Stimulated activated CD8-positive, alpha-beta memory T cell treated with anti-CD3 and anti-CD28 coated beads, Interleukin-12 subunit alpha, Interleukin-12 subunit beta, amount 100 ng/mL, for 4 hours (primary cell): Measurements from ENCODE around the gene RNF187.
"Not testable (repeated sequence)": the region's sequence is repeated elsewhere in the genome, so short reads cannot be mapped to it uniquely, and the experiment has no call there.

Experiments used
- DNase-seq: peaks from one replicate; pipeline ENCODE4 v3.0.0-alpha.2; 2020; ENCODE audit warnings: low read depth

The RNF187 gene

DNA sequence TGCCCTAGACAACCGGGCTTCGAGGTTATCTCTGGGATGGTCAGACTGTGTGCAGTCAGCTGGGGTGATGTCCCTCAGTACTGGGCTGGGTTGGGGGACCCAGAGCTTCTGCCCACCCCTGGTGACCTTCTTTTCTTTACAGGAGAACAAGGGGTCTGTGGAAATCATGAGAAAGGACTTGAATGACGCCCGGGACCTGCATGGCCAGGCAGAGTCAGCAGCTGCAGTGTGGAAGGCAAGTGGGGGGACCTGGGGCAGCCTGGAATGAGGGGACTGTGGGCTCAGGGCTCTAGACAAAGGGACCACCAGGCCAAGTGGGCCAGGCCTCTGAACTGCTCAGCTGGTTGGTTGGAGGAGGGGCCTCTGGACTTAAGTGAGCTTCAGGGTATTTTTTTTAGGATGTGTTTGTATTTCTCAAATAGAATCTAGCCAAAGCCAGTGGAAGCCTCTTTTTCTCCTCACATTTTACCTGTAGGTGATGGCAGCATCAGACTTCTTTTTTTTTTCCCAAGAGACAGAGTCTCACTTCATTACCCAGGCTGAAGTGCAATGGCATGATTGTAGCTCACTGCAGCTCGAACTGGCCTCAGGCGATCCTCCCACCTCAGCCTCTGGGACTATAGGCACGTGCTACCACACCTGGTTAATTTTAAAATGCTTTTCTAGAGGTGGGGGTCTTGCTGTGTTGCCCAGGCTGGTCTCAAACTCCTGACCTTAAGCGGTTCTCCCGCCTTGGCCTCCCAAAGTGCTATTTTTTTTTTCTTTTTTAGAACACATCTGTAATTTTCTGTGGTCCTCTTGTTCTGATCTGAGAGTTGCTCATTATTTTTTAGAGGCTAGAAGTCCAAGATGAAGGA lies 1.9 kb downstream of the RNF187 start:
- DNase-seq: no peak

DNA sequence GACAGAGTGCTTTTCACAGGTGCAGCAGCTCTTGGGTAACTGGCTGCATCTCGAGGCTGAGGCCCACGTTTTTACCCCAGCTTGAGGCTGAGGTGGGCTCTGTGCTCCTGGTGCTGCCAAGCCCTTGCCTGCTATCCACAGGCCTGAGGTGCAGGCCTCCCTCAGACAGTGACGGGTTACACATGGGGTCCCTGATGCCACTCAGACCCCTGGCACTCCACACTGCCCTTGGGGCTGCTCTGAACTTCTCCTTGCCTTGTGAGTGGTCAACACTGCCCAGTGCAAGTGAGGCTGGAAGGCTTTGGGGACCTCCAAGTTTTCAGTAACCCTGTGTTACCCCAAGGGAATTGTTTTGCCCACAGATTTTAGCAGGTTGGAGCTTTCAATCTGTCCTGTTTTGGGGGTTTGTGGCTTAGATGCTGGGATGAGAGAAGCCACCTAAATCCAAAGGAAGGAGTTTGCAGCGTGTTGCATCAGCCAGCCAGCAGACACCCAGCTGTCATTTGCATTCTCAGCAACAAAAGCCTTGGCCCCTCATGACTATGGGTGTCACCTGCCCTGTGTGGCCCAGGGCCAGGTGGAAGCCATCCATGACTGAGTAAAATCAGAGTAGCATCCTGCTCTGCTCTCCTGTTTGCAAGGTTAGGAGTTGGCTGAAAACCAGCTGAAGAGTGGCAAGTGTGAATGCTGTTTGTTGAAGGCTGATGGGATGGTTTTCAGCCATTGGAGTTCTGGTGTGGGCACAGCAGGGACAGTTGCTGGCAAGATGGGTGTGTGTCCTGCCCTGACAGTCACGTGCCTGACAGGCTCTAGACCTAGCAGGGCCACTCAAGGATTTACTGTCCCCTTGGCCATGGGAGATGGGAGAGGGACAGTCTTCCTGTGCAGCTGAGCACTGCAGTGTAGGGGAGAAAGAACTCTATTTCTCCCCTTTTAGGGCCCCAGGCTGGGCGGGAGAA lies 3.2 kb downstream of the RNF187 start:
- no peak for DNase-seq

DNA sequence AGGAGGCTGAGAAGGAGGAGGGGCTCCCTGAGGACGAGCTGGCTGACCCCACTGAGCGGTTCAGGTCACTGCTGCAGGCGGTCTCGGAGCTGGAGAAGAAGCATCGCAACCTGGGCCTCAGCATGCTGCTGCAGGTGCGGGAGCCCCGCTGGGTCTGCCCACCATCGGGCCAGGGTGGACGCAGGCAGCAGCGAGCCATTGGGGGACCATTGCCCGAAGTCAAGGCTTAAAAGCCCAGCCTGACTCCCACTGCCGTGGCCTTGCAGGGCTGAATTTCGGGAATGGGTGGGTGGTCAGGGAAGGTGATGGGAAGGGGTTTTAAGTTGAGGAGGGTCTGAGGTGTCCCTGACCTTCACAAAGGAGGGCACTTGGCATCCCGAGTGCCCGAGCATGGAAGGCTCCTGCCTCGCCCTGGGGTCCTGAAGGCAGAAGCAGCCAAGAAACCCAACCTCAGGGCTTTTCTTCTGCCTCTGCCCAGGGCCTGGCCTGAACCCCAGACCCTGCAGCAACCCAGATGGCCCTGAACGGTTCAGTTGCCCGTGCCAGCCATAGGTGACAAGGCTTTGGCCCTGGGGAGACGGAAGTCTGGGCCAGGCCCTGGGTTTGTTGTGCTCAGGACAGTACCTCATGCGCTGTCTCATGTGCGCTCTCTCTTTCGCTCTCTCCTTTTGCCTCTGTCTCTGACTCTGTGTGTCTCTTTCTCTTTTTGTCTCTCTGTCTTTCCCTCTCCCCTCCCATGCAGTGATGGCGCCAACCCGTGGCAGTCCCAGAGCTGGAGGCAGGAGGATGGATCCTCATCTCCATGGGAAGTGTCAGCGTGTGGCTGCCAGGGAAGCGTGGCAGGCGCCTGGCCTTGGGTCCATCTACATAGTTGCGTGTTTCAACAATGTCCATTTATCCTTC lies 6.2 kb downstream of the RNF187 start:
- no peak for DNase-seq

DNA sequence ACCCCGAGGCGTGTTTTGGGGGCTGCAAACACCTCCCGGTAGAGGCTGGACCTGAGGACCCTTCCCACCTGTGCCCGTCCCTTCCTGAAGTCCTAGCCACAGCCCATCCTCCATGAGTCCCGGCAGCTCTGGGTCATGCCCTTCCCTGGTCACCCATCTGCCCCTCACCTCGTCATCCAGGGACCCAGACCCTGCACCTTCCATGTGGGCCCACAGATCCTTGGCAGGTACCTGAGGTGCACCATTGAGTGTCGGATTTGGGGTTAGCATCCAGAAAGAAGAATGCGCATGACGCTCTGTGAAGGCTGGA lies 6.8 kb downstream of the RNF187 start:
- DNase-seq: no peak

DNA sequence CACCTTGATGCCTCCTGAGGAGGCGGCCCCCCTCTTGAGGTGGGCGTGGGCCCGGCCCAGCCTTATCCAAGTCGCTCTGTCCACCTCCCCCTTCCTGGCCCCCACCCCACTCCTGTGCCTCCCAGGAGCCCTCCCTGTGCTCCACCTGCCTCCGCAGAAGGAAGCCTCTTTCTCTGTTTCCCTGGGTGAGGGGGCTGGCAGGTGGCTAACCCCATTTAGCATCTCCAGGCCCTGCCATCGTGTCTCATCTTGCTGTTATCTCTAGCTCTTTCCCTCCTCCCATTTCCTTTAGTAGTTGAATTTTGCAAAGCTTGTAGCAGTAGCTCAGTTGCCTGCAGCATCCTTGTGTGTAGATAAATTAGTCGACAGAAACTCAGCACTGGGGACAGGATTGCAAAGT lies 7.2 kb downstream of the RNF187 start:
- no peak for DNase-seq

DNA sequence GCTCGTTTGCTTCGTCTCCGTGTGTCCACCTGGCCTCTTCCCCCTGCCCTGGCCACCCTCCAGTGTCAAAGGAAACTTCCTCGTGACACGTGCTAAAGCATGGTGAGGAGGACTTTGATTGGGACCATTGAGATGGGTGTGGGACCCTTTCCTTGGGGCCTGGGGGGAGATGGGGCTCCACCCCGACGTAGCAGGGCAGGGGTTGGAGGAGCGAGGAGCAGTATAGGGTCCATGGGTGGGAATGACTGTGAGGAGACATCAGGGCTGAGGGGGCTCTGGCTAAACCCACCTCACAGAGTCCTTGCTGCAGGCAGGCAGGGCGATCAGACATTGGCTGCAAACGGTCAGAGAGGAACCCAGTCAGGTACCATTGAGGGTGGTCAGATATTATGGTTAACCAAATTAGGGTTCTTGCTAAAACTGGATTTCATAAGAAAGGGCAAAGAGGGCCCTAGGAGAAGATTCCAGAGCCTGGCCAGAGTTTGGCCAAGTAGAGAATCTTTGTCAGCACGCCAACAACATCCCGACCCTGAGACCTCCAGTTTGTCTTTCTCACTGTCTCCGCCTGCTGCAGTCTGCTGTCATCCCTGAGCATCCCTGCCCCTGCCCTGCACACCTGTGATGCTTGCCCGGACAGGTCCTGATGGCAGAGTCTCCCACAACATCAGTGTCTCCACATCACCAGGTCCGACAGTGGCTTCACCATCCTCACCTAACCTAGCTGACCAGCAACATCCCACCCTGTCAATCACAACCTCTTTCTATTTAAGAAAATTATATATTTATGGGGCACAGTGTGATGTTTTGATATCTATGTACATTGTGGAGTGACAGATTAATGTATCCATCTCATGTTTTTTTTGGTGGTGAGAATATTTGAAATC lies 8.0 kb downstream of the RNF187 start:
- DNase-seq: no peak

DNA sequence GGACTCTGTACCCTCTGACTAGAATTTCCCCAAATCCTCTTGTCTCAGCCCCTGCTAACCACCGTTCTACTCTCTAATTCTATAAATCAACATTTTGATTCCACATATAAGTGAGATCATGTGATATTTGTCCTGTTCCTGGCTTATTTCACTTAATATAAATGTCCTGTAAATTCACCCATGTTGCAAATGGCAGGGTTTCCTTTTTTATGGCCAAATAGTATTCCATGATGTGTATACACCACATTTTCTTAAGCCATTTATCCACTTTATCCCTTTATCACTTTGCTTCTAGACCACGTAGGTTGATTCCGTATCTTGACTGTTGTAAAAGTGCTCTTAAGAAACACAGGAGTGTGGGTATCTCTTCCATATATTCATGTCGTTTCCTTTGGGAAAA lies 8.9 kb downstream of the RNF187 start:
- DNase-seq: no peak

DNA sequence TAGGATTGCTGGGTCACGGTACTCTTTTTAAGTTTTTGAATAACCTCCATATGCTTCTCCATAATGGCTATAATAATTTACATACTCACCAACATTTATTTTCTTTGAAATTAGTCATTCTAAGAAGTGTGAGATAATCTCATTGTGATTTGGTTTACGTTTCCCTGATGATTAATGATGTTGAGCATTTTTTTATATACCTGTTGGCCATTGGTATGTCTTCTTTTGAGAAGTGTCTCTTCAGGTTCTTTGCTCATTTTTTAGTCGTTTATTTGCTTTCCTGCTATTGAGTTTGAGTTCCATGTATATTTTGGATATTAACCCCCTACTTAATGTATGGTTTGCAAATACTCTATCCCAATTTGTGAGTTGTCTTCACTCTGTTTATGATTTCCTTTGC lies 9.3 kb downstream of the RNF187 start:
- DNase-seq: no peak

DNA sequence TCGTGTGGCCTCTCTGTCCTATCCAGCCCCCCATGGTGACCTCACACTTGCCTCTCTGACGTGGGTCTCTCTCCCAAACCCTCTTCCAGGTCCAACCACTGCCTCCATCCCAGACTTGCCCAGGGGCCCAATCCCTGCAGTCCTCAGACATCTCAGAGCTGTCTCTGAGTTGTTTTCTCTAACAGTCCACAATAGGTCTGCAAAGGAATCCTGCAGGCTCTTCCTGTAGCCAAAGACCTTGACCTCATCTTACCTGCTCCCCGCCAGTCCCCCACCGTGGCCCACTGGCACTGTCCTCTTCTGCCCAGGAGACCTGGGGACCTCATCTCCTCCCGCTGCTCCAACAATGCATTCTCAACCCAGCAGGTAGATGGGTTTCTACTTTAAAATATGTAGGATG lies 10.0 kb downstream of the RNF187 start:
- no peak for DNase-seq

DNA sequence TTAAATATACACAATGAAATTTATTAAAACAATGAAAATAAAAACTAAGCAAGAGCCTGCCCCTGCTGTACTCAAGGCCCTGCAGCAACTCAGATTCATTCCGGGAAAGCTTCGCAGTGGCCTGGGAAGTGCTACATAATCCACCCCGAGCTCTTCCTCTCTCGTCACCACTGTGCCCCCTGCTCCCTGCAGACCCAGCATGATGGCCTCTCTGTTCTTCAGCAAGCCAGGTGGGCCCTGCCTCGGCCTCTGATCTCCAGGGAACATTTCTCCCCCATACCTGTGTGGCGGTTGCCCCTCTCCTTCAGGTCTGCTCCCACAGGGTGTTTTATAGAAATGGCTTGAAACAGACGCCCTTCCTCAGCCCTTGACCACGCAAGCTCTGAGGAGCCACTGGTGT lies 10.6 kb downstream of the RNF187 start:
- no peak for DNase-seq

DNA sequence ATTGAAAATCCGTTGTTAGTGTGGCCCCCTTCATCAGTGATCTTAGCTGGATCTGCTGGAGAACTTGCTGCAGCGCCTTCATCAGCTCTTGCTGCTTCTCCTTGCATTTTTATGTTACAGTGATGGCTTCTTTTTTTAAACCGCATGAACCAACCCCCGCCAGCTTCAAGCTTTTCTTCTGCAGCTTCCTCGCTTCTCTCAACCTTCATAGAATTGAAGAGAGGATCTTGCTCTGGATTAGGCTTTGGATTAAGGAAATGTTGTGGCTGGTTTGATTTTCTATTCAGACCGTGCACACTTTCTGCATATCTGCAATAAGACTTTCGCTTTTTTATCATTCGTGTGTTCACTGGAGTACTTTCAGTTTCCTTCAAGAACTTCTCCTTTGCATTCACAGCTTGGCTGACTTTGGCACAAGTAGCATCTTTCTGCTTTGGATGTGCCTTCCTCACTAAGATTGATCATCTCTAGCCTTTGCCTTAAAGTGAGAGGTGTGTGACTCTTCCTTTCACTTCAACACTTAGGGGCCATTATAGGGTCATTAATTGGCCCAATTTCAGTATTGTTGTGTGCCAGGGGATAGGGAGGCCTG lies 13.1 kb downstream of the RNF187 start:
- DNase-seq: no peak

DNA sequence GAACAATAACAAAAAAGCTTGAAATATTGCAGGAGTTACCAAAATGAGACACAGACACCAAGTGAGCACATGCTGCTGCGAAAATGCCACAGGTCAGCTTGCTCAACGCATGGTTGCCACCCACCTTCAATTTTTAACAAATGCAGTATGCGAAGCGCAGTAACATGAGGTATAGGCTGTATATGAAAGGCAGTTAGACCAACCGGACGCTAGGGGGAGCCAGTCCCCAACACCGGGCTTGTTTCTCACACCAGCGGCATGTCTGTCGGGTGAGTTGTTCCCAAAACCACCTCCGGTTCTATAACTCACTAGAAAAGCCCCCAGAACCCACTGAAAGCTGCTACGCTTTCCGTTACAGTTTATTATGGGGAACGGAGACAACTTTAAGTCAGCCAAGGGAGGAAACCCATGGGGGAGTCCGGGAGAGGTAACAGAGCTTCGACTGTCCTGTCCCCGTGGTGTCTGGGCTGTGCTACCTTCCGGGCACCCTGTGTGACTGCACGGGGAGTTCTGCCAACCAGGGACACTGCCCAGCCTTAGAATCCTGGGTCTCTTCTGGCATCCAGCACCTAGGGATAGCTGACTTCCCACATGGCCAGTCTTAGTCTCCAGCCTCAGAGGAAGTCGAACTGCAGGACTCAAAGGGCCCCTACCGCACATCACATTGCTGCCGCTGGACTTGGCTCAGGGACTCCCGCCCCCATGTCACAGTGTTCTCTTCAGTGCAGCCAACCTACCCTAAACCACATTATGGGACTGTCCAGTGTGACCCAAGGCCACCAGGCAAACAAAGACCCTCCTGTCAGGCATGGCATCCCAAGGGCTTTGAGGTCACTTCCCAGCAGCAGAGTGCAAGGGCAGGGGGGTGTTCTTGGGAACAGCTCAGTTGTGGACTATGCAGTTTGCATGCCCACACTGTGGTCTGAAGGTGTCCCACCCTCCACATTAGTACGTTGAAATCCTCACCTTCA lies 14.0 kb downstream of the RNF187 start:
- DNase-seq: peak; percentile 77

DNA sequence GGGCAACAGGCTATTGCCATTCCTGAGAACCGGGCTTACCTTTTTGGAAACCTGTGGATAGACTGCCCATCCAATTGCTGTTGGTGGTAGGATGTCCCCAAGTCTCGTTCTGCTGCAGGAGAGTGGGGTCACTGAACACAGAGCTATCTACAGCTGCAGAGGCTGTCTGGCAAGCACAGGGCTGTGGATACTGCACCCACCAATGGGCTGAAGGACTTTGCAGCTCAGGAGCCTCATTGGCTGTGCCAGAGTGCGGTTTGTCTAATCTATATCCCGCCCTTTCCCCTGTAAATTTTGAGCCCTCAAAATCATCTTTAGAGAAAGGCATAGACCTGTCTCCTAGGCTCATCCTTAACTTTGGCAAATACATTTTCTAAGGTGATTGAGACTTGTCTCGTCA lies 15.3 kb downstream of the RNF187 start:
- no peak for DNase-seq

DNA sequence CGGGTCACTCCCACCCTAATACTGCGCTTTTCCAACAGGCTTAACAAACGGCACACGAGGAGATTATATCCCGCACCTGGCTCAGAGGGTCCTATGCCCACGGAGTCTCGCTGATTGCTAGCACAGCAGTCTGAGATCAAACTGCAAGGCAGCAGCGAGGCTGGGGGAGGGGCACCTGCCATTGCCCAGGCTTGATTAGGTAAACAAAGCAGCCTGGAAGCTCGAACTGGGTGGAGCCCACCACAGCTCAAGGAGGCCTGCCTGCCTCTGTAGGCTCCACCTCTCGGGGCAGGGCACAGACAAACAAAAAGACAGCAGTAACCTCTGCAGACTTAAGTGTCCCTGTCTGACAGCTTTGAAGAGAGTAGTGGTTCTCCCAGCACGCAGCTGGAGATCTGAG lies 18.8 kb downstream of the RNF187 start:
- DNase-seq: not testable (repeated sequence)

DNA sequence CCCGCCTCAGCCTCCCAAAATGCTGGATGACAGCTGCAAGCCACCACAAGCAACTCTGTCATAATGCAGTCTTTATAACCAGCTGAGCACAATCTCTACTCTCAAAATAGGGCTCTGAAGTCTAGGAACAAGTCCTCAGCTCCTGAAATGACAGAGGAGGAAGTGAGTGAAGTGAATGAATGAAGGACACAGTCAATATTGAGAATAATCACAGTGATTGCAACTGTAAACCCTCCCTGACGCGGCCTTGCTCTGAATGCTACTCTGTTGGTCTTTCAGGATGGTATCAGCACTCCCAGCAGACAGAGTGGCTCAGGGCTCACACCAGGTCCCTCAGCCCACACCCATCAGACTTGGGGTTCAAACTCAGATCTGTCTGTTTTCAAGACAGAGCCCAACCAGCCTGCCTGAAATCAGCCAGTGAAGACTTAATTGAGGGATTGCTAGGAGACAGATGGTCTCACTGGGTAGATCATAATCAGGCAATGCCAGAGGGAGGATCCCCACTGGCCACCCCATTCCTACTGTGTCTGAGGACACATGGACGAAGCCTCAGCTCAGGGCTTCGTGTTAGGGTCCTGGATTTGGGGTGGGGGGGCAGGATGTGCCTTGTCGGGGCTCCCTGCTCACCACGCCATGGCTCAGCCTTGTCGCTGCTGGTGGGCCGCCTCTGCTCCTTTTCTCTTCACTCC lies 20.9 kb downstream of the RNF187 start:
- no peak for DNase-seq

DNA sequence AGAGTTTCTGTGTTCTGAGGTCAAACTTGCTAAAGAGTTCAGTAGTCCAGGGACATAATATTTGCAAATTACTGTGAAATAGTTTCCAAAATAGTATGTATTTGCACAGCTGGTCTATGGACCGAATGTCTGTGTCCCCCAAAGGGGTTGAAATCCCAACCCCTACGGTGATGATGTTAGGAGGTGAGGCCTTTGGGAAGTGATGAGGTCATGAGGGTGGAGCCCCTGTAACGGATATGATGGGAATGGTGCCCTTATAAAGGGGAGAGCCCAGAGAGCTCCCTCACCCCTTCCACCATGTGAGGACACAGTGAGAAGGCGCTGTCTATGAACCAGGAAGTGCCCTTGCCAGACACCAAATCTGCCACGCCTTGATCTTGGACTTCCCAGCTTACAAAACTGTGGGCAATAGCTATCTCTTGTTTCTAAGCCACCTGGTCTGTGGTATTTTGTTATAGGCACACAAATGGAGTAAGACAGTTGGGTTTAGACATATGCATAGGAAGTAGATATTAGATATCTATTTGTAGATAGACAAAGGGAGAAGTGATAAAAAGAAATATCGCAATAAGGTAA lies 21.7 kb downstream of the RNF187 start:
- DNase-seq: no peak

DNA sequence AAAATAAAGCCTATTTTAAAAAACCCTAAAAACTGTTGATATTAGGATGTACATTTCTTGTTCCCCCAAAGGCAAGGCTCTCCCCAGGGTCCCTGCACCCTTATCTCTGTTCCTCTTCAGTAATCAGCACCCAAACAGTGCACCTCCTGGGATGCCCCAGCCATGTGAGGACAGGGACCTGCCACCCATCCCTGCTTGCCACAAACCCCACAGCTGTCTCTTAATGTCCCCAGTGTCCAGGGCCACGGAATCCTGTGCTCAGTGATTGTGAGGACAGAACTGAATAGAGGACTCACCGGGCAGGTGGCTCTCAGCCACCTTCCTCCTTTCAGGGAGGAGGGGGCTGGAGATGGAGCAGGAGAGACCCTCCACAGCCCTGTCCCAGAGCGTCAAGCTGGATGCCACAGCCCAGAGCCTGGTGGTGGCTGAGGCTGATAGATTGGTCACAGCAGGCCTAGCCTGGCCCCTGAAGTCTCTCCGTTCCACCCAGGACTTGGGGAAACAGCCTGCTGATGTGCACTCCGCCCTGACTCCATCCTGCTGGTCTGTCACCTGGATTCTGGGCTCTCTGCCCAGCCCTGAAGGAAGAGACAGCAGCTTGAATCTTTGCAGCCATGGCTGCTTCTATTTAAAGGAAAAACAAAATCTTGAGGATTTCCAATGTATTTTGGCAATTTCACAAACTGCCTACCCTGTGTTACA lies 23.1 kb downstream of the RNF187 start:
- no peak for DNase-seq

DNA sequence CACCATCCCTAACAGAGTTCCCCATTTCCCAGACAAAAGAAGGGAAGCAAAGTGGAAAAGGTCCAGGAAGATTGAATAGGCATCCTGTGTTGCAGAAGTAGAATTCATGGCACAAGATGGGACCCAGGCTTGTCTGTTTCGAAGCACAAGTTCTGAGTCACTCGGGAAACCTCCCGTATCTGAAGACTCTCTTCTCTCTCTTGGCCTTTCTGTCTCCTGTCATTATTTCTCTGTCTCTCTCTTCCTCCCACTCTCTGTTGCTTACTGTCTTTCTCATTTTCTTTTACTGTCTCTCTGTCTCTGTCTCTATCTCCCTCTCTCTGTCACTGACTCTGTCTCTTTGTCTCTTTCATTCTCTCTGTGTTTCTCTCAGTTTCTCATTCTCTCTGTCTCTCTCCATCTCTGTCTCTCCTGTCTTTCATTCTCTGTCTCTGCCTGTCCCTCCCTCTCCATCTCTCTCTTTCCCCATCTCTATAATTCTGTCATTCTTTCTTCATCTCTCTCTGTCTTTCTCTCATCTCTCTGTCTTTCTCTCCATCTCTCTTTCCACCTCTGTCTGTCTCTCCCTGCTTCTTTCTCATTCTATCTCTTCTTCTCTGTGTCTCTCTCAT lies 23.7 kb downstream of the RNF187 start:
- DNase-seq: no peak
